Brain pericyte (primary cell): Measurements from ENCODE around the gene PTPRCAP.

ENCODE experiments used
- DNase-seq: peaks from one replicate; pipeline ENCODE4 v3.0.0-alpha.2; 2012; ENCODE audit warnings: low read depth, low spot score

The PTPRCAP gene

DNA sequence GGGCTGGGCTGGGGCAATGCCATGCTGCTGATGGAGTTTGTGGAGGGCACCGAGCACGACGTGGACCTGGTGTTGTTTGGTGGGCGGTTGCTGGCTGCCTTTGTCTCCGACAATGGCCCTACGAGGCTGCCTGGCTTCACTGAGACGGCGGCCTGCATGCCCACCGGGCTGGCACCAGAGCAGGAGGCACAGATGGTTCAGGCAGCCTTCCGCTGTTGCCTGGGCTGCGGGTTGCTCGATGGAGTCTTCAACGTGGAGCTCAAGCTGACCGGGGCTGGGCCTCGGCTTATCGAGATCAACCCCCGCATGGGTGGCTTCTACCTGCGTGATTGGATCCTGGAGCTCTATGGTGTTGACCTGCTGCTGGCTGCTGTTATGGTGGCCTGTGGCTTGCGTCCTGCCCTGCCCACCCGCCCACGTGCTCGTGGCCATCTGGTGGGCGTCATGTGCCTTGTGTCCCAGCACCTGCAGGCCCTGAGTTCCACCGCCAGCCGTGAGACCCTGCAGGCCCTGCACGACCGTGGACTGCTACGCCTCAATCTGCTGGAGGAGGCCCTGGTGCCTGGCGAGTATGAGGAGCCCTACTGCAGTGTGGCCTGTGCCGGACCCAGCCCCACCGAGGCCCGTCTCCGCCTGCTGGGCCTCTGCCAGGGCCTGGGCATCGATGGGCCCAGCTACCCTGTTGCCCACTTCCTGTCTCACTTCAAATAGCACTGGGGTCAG, 13.4 kb downstream of the PTPRCAP start:
- no peak for DNase-seq

DNA sequence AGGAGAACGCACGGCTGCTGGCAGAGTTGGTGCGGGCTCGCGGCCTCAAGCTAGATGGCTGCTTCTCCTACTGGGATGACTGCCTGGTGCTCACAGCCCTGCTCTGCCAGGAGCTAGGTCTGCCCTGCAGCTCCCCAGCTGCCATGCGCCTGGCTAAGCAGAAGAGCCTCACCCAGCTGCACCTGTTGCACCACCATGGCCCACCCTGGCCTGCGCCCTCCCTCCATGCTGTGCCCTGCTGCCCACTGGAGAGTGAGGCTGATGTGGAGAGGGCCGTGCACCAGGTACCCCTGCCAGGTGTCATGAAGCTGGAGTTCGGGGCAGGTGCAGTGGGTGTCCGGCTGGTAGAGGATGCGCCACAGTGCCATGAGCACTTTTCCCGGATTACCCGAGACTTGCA, 14.0 kb downstream of the PTPRCAP start:
- DNase-seq = no peak

DNA sequence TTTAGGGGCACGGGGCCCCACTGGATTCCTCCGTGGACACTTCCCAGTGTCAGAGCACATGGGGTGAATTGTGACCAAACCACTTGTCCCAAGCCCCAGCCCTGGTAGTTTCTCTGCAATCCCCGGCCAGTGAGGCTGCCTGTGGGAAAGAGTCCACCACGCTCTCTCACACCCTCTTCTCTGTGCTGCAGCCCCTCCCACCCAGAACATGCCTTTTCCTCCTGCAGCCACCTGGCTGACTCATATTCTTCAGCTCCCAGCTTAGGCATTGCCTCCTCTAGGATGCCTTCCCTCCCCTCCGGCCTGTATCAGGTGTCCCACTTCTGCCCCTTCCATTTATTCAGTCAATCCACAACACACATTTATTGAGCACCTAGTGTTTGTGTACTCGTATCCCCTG, 14.6 kb downstream of the PTPRCAP start:
- no peak for DNase-seq

GRCh38 chr11:67421430-67422031, 16.0 kb downstream of the PTPRCAP start:
- DNase-seq = no peak

DNA sequence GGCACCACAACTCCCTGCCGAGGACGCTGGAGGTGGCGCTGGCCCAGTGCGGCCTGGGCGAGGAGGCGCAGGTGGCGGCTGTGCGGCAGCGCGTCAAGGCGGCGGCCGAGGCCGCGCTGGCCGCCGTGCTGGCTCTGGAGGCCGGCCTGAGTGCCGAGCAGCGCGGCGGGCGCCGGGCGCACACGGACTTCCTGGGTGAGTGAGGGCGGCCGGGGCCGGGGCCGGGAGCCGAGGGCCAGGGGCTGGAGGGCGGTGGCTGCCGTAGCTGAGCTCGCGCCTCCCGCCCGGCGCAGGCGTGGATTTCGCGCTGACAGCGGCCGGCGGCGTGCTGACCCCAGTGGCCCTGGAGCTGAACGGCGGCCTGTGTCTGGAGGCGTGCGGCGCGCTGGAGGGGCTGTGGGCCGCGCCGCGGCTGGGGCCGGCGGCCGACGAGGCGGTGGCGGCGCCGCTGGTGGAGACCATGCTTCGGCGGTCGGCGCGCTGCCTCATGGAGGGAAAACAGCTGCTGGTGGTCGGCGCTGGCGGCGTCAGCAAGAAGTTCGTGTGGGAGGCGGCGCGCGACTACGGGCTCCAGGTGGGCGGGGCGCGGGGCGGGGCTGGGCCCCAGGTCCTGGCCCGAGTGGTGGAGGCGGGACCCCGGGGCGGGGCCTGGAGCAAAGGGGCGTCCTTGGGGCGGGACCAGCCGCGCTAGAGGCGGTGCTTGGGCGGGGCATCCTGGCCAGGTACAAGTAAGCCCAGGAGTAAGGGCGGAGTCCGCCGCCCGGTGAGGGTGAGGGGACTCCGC, 16.6 kb downstream of the PTPRCAP start:
- peak; percentile 51 for DNase-seq

DNA sequence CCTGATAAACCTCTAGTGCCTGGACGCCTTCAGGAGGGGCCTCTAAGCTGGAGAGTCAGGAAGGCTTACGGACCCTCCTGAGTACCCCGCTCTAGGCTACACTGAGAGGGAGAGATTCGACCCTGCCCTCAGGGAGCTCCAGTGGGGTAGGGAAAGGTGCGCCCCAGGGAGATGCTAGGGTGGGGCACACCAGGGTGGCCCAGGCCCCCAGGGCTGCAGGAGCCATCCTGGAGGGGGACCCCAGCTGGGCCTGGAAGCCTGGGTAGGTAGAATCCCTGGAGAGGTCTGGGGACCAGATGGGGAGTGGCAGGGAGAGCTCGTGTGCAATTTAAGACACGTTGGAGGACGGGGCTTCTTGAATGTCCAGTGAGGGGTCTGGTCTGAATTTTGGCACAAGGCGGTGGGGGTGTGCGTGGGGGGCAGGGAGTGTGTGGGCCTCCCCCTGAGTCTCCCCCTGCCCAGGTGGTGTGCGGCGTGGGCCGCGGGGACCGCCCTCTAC, 17.3 kb downstream of the PTPRCAP start:
- no peak for DNase-seq

DNA sequence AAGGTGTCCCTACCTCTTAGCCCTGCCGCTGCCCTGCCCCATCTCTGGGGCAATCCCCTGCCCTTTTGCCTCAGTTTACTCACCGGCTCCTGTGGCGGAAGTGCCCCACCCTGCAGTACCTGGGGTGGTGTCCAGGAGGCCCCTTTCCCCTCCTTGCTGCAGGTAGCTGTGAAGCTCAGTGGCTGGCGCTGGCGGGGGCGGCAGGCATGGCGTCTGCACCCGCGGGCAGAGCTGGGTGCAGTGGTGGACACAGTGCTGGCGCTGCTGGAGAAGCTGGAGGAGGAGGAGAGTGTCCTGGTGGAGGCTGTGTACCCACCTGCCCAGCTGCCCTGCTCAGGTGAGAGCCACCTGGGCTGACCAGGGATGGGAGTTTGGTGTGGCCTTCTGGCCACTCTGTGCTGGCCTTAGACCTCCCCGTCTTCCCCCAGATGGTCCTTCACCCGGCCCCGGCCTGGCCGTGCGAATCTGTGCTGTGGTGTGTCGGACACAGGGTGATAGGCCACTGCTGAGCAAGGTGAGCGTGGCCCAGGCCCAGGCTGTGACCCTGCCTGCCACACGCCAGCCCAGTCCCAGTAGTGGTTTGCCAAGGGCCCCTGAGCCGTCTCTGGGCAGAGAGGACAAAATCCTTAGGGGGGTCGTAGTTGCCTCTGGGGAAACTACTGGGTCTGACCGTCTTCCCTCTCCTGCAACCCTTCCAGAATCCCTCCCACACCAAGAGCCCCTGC, 18.0 kb downstream of the PTPRCAP start:
- no peak for DNase-seq

GRCh38 chr11:67418476-67419281, 18.8 kb downstream of the PTPRCAP start:
- DNase-seq = no peak

- no peak for DNase-seq
Measured at GRCh38 chr11:67417425-67417824, 20.1 kb downstream of the PTPRCAP start.

GRCh38 chr11:67416416-67417335, 20.8 kb downstream of the PTPRCAP start:
- no peak for DNase-seq

GRCh38 chr11:67415501-67416304, 21.8 kb downstream of the PTPRCAP start, which contains the start of gene CARNS1:
CARNS1 (plus strand) TSS chr11:67415678; CDS start chr11:67416200, 522 bp downstream.
- no peak for DNase-seq

DNA sequence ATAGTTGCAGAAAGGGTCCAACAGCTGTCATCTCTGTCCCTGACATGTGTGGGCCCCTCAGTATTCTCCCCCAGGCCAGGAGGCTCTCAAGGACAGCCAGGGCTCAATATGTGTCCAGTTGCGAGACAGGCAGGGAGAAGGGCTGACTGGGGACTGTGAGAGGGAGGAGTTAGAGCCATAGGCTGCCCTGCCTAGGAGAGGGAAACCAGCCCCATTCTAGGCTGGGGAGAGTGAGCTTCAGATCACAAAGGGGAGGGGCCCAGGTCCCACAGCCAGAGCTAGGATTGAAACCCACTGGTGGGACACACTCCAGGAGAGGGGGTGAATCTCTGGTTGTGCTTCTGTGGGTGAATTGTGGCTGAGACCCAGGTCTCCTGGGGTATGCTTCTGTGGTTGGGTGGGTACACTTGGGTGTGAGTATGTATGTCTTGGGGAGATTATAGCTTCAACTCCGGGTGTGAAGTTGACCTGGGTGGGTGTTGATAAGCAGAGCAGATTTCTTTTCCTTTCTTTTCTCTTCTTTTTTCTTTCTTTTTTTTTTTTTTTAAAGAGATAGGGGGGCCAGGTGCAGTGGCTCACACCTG, 24.1 kb downstream of the PTPRCAP start:
- no peak for DNase-seq

GRCh38 chr11:67412495-67413179, 24.8 kb downstream of the PTPRCAP start:
- no peak for DNase-seq

- no peak for DNase-seq
Measured at GRCh38 chr11:67411785-67412152, 25.7 kb downstream of the PTPRCAP start.

DNA sequence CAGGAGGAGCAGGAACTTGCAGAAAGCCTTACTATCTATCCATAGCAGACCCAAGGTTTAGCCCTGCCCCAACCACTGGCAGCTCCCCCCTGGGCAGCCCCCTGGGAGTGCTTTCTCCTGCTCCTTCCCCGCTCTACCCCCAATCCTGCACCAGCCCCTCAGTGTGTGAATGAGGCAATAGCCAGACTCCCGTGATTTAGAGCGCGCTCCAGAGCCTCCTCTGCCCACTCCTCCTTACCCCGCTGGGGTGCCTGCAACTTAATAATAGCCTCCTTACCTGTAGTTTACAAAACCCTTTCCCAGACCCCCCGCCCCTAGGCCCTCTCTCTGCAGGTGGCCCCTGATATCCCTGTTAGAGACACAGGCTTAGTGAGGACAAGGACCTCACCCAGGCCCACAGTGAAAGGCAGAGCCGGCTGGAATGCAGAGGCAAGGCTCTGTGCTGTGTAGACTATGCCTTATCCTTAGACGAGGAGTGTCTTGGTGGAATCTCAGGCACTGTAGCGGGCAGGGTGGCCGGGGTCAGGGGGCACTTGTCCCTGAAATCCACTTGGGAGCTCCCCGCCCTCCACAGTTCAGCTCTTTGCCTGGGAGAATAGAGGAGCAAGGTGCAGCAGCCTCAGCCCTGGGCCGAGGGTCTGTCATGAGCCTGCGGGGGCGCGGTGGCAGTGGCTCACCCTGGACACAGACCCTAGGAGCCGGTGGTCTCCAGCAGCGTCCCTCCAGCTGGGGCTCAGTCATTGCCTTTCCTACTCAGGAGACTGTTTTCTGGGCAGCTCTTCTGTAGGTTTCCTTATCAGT, 26.3 kb downstream of the PTPRCAP start:
- DNase-seq = no peak

- DNase-seq = no peak
Measured at GRCh38 chr11:67410369-67410831, 27.1 kb downstream of the PTPRCAP start.

DNA sequence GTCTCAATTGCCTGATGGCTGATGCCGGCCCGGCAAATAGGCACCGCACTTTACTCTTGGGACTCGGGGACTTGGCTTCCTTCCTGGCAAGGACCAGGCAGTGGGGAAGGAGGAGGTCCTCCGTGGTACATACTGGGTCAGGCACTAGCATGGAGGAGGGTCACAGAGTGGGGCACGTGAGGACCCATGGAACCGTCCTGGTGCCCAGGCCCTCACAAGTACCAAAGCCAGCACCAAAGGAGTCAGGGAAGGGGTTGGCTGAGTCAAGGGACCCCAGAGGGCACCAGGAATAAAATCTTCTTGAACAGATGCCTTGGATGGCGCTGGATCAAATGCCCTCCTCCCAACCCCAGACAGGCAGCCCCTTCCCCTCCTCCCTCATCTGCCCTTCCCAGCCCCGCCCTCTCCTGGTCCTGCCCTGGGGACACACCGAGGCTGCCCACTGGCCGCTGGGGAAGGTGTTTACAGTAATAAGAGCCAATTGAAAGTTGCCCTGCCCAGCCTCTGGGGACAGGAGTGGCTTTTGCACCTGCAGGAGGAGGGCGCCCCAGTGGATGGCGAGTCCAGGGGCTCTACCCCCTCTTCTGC, 27.6 kb downstream of the PTPRCAP start:
- no peak for DNase-seq
